Astrocyte (in vitro differentiated cells and primary cell): ENCODE measurements around the gene RGSL1. TPM values are rescaled to one million over a fixed set of nuclear protein-coding genes. Genes with fewer than 3 reads are reported as not detected.

Source experiments
- DNase-seq: peaks from one replicate; pipeline ENCODE4 v3.0.0-alpha.2; 2010; ENCODE audit warnings: low read depth
- FAIRE-seq: peaks from 2 replicates; lab custom pipeline; 2011; peaks lifted over from hg19 to GRCh38; lab: Jason Lieb, UNC
- H2AFZ ChIP-seq: 2 replicates; pipeline ENCODE4 v1.6.0; 2012; ENCODE audit warnings: low read depth, low read length, inconsistent platforms
- H3K27ac ChIP-seq: 2 replicates; pipeline ENCODE4 v1.5.1; 2011; ENCODE audit warnings: low read depth, low read length, inconsistent platforms
- H3K27me3 ChIP-seq: 2 replicates; pipeline ENCODE4 v1.6.0; 2011; ENCODE audit warnings: low read length, inconsistent platforms; ENCODE audit not compliant: insufficient read depth
- H3K36me3 ChIP-seq: 2 replicates; pipeline ENCODE4 v1.5.1; 2011; ENCODE audit warnings: low read length, inconsistent platforms; ENCODE audit not compliant: insufficient read depth
- H3K4me1 ChIP-seq: 2 replicates; pipeline ENCODE4 v1.5.1; 2011; ENCODE audit warnings: low read length, inconsistent platforms; ENCODE audit not compliant: insufficient read depth
- H3K4me2 ChIP-seq: 2 replicates; pipeline ENCODE4 v1.6.0; 2012; ENCODE audit warnings: low read length, inconsistent platforms
- H3K4me3 ChIP-seq: 2 replicates; pipeline ENCODE4 v1.5.1; 2011; ENCODE audit warnings: low read depth, mild to moderate bottlenecking, low read length, inconsistent platforms; ENCODE audit not compliant: insufficient read depth
- H3K79me2 ChIP-seq: 2 replicates; pipeline ENCODE4 v1.6.0; 2012; ENCODE audit warnings: mild to moderate bottlenecking, low read length, inconsistent platforms; ENCODE audit not compliant: insufficient read depth
- H3K9ac ChIP-seq: 2 replicates; pipeline ENCODE4 v1.6.0; 2012; ENCODE audit warnings: mild to moderate bottlenecking, low read length, inconsistent platforms
- H3K9me3 ChIP-seq: 2 replicates; pipeline ENCODE4 v1.5.1; 2012; ENCODE audit warnings: low read depth, mild to moderate bottlenecking, low read length, inconsistent platforms; ENCODE audit not compliant: insufficient read depth
- H4K20me1 ChIP-seq: 2 replicates; pipeline ENCODE4 v1.6.0; 2012; ENCODE audit warnings: low read length, inconsistent platforms; ENCODE audit not compliant: insufficient read depth
- H3K27ac Mint-ChIP-seq: one replicate; pipeline ENCODE4 v1.8.0; 2021; ENCODE audit warnings: mild to moderate bottlenecking, mixed read lengths; ENCODE audit not compliant: unreplicated experiment
- H3K27me3 Mint-ChIP-seq: one replicate; pipeline ENCODE4 v1.8.0; 2021; ENCODE audit warnings: low read depth, mixed read lengths; ENCODE audit not compliant: unreplicated experiment
- H3K36me3 Mint-ChIP-seq: one replicate; pipeline ENCODE4 v1.8.0; 2021; ENCODE audit warnings: low read depth, mixed read lengths; ENCODE audit not compliant: unreplicated experiment
- H3K4me1 Mint-ChIP-seq: one replicate; pipeline ENCODE4 v1.8.0; 2021; ENCODE audit warnings: low read depth, mixed read lengths; ENCODE audit not compliant: unreplicated experiment
- H3K4me3 Mint-ChIP-seq: one replicate; pipeline ENCODE4 v1.8.0; 2021; ENCODE audit warnings: mild to moderate bottlenecking, moderate library complexity, mixed read lengths; ENCODE audit not compliant: unreplicated experiment
- H3K9me3 Mint-ChIP-seq: one replicate; pipeline ENCODE4 v1.8.0; 2021; ENCODE audit warnings: mild to moderate bottlenecking, mixed read lengths; ENCODE audit not compliant: unreplicated experiment
- CTCF ChIP-seq: IDR thresholded peaks from 2 replicates; pipeline ENCODE4 v1.5.1; 2011; ENCODE audit warnings: low read depth, mild to moderate bottlenecking, inconsistent platforms, low read length, moderate library complexity; ENCODE audit not compliant: insufficient read depth
- EZH2 ChIP-seq: IDR thresholded peaks from 2 replicates; pipeline ENCODE4 v1.6.1; 2012; ENCODE audit warnings: mild to moderate bottlenecking, low read length, inconsistent platforms; ENCODE audit not compliant: insufficient read depth
- total RNA-seq: library from RNA; stranded (reverse); gene quantifications from 2 replicates; pipeline ENCODE4 v1.2.1, GENCODE V29; 2021

Gene RGSL1
- total RNA-seq, 1 donor from 2014 or later = not detected

GRCh38 chr1:182408435-182409075 is 41.4 kb upstream of the RGSL1 start:
- Mint-ChIP-seq H3K4me3 (no peak overlapping the region), H3K4me1 (peaks cover 4% of the 10 kb centered on the region), H3K27ac (no peak overlapping the region), H3K36me3 (no peaks in the 10 kb centered on the region), H3K27me3 (no peaks in the 10 kb centered on the region), H3K9me3 (no peaks in the 10 kb centered on the region)
- Histone ChIP-seq H3K79me2 (no peaks in the 10 kb centered on the region), H3K9me3 (no peaks in the 10 kb centered on the region), H4K20me1 (no peaks in the 10 kb centered on the region), H3K4me2 (no peak overlapping the region), H3K4me3 (no peak overlapping the region), H3K27ac (no peak overlapping the region), H3K36me3 (no peaks in the 10 kb centered on the region), H3K27me3 (no peaks in the 10 kb centered on the region), H2AFZ (no peak overlapping the region), H3K9ac (no peak overlapping the region), H3K4me1 (no peaks in the 10 kb centered on the region)
- TF ChIP-seq EZH2 (no peak), CTCF (no peak)
- no peak for FAIRE-seq
- no peak for DNase-seq

- DNase-seq (no peak), FAIRE-seq (no peak)
- Mint-ChIP-seq H3K27ac (no peak overlapping the region), H3K27me3 (peaks cover 11% of the 10 kb centered on the region), H3K36me3 (no peaks in the 10 kb centered on the region), H3K9me3 (peaks cover 4% of the 10 kb centered on the region), H3K4me1 (peaks cover 4% of the 10 kb centered on the region), H3K4me3 (no peak overlapping the region)
- no peak overlapping the region for H3K4me3 ChIP-seq
- H3K9me3 ChIP-seq = no peaks in the 10 kb centered on the region
- no peaks in the 10 kb centered on the region for H3K4me1 ChIP-seq
- TF ChIP-seq EZH2 = no peak
- no peak for TF ChIP-seq CTCF
- no peak overlapping the region for H2AFZ ChIP-seq
- H3K36me3 ChIP-seq = no peaks in the 10 kb centered on the region
- no peak overlapping the region for H3K9ac ChIP-seq
- H4K20me1 ChIP-seq = no peaks in the 10 kb centered on the region
- H3K27ac ChIP-seq = no peak overlapping the region
- no peak overlapping the region for H3K4me2 ChIP-seq
- H3K79me2 ChIP-seq = no peaks in the 10 kb centered on the region
- H3K27me3 ChIP-seq = peaks cover 3% of the 10 kb centered on the region
Measured at GRCh38 chr1:182410138-182410537, 39.8 kb upstream of the RGSL1 start.

- peaks cover 4% of the 10 kb centered on the region for H3K9me3 Mint-ChIP-seq
Measured at GRCh38 chr1:182410620-182411273, 39.2 kb upstream of the RGSL1 start.

More at GRCh38 chr1:182410620-182411273, 39.2 kb upstream of the RGSL1 start:
- no peaks in the 10 kb centered on the region for H4K20me1 ChIP-seq
- no peak overlapping the region for H3K9ac ChIP-seq
- H3K79me2 ChIP-seq = no peaks in the 10 kb centered on the region
- Mint-ChIP-seq H3K36me3 (no peaks in the 10 kb centered on the region), H3K27ac (no peak overlapping the region), H3K27me3 (peaks cover 12% of the 10 kb centered on the region), H3K4me3 (no peak overlapping the region), H3K4me1 (peaks cover 6% of the 10 kb centered on the region)
- FAIRE-seq (no peak), DNase-seq (no peak)
- TF ChIP-seq CTCF = no peak
- no peak for TF ChIP-seq EZH2
- no peaks in the 10 kb centered on the region for H3K36me3 ChIP-seq
- H3K4me1 ChIP-seq = no peaks in the 10 kb centered on the region
- peaks cover 4% of the 10 kb centered on the region for H3K27me3 ChIP-seq
- no peak overlapping the region for H3K4me3 ChIP-seq
- H3K9me3 ChIP-seq = no peaks in the 10 kb centered on the region
- no peak overlapping the region for H2AFZ ChIP-seq
- no peak overlapping the region for H3K27ac ChIP-seq
- no peak overlapping the region for H3K4me2 ChIP-seq
